ENCODE results near the gene RALBP1.
"Not testable (repeated sequence)": the region's sequence is repeated elsewhere in the genome, so short reads cannot be mapped to it uniquely, and the experiment has no call there.

The RALBP1 gene

GRCh38 chr18:9453283-9453682 is 22.0 kb upstream of the RALBP1 start:
- Histone ChIP-seq H3K4me1 (no peaks in the 10 kb centered on the region), H3K36me3 (no peaks in the 10 kb centered on the region), H3K27ac (no peak overlapping the region), H3K4me2 (no peak overlapping the region), H4K20me1 (no peaks in the 10 kb centered on the region), H3K9me3 (peaks cover 40% of the 10 kb centered on the region), H3K9ac (no peak overlapping the region), H3K27me3 (no peaks in the 10 kb centered on the region), H3K4me3 (no peak overlapping the region)
- TF ChIP-seq Cebpa-rat (IDR thresholded peaks at IDR 0.05) = no peak

- Histone ChIP-seq H3K4me3 (no peak overlapping the region), H3K9ac (no peak overlapping the region), H3K27ac (no peak overlapping the region), H3K36me3 (no peaks in the 10 kb centered on the region), H3K4me1 (no peaks in the 10 kb centered on the region), H3K4me2 (no peak overlapping the region), H3K9me3 (peaks cover 39% of the 10 kb centered on the region), H3K27me3 (no peaks in the 10 kb centered on the region), H4K20me1 (no peaks in the 10 kb centered on the region)
- TF ChIP-seq Cebpa-rat (IDR thresholded peaks at IDR 0.05) = no peak
Measured at GRCh38 chr18:9454061-9454703, 21.1 kb upstream of the RALBP1 start.

GRCh38 chr18:9455718-9456511 is 19.4 kb upstream of the RALBP1 start:
- Histone ChIP-seq H3K27ac (no peak overlapping the region), H3K4me3 (no peak overlapping the region), H3K9ac (no peak overlapping the region), H3K9me3 (peaks cover 40% of the 10 kb centered on the region), H3K4me1 (no peaks in the 10 kb centered on the region), H4K20me1 (no peaks in the 10 kb centered on the region), H3K36me3 (no peaks in the 10 kb centered on the region), H3K4me2 (no peak overlapping the region), H3K27me3 (no peaks in the 10 kb centered on the region)
- TF ChIP-seq Cebpa-rat (IDR thresholded peaks at IDR 0.05) = no peak

GRCh38 chr18:9466127-9466526 is 9.2 kb upstream of the RALBP1 start:
- Histone ChIP-seq H4K20me1 (no peaks in the 10 kb centered on the region), H3K4me2 (no peak overlapping the region), H3K27ac (no peak overlapping the region), H3K9me3 (peaks cover 25% of the 10 kb centered on the region), H3K27me3 (no peaks in the 10 kb centered on the region), H3K4me1 (no peaks in the 10 kb centered on the region), H3K36me3 (no peaks in the 10 kb centered on the region), H3K9ac (no peak overlapping the region), H3K4me3 (no peak overlapping the region)
- no peak for TF ChIP-seq Cebpa-rat (IDR thresholded peaks at IDR 0.05)

GRCh38 chr18:9466846-9467245 is 8.5 kb upstream of the RALBP1 start:
- H3K27me3 ChIP-seq = no peaks in the 10 kb centered on the region
- no peak for TF ChIP-seq Cebpa-rat (IDR thresholded peaks at IDR 0.05)
- H4K20me1 ChIP-seq = no peaks in the 10 kb centered on the region
- H3K36me3 ChIP-seq = no peaks in the 10 kb centered on the region
- H3K4me1 ChIP-seq = no peaks in the 10 kb centered on the region
- H3K27ac ChIP-seq = no peak overlapping the region
- peaks cover 25% of the 10 kb centered on the region for H3K9me3 ChIP-seq
- no peak overlapping the region for H3K9ac ChIP-seq
- H3K4me3 ChIP-seq = no peak overlapping the region
- H3K4me2 ChIP-seq = no peak overlapping the region

GRCh38 chr18:9468998-9469397 is 6.3 kb upstream of the RALBP1 start:
- Histone ChIP-seq H3K27ac (no peak overlapping the region), H3K9me3 (peaks cover 25% of the 10 kb centered on the region), H3K4me2 (no peak overlapping the region), H3K36me3 (no peaks in the 10 kb centered on the region), H3K27me3 (no peaks in the 10 kb centered on the region), H3K4me1 (peaks cover under 1% of the 10 kb centered on the region; the same call in 1 of the 2 replicates), H4K20me1 (no peaks in the 10 kb centered on the region), H3K4me3 (no peak overlapping the region), H3K9ac (no peak overlapping the region)
- no peak for TF ChIP-seq Cebpa-rat (IDR thresholded peaks at IDR 0.05)

- Histone ChIP-seq H4K20me1 (no peaks in the 10 kb centered on the region), H3K27ac (no peak overlapping the region), H3K9me3 (peaks cover 23% of the 10 kb centered on the region), H3K4me2 (no peak overlapping the region), H3K27me3 (no peaks in the 10 kb centered on the region), H3K4me3 (no peak overlapping the region), H3K9ac (no peak overlapping the region), H3K4me1 (peaks cover 7% of the 10 kb centered on the region), H3K36me3 (no peaks in the 10 kb centered on the region)
- TF ChIP-seq Cebpa-rat (IDR thresholded peaks at IDR 0.05) = no peak
Measured at GRCh38 chr18:9469685-9470084, 5.6 kb upstream of the RALBP1 start.

GRCh38 chr18:9474108-9474982 is 968 bp upstream of the RALBP1 start:
- Histone ChIP-seq H3K36me3 (peaks cover 18% of the 10 kb centered on the region), H3K9ac (peak overlapping the region; percentile 94), H4K20me1 (peaks cover 29% of the 10 kb centered on the region), H3K27ac (peak overlapping the region; percentile 75), H3K9me3 (peaks cover 6% of the 10 kb centered on the region; the same call in 1 of the 2 replicates), H3K4me1 (peaks cover 21% of the 10 kb centered on the region), H3K4me2 (peak overlapping the region; percentile 81), H3K27me3 (no peaks in the 10 kb centered on the region), H3K4me3 (peak overlapping the region; percentile 100)
- TF ChIP-seq Cebpa-rat (IDR thresholded peaks at IDR 0.05) = no peak

- TF ChIP-seq Cebpa-rat (IDR thresholded peaks at IDR 0.05) = no peak
- H3K4me2 ChIP-seq = peak overlapping the region; percentile 87
- H3K9me3 ChIP-seq = peaks cover 6% of the 10 kb centered on the region; the same call in 1 of the 2 replicates
- peak overlapping the region; percentile 94 for H3K9ac ChIP-seq
- H3K36me3 ChIP-seq = peaks cover 34% of the 10 kb centered on the region
- peak overlapping the region; percentile 100 for H3K4me3 ChIP-seq
- peaks cover 21% of the 10 kb centered on the region for H3K4me1 ChIP-seq
- no peaks in the 10 kb centered on the region for H3K27me3 ChIP-seq
- H4K20me1 ChIP-seq = peaks cover 45% of the 10 kb centered on the region
- peak overlapping the region; percentile 92 for H3K27ac ChIP-seq
Measured at GRCh38 chr18:9475643-9476591, 604 bp downstream of the RALBP1 start.

GRCh38 chr18:9476949-9477348 is 1.6 kb downstream of the RALBP1 start:
- H3K9ac ChIP-seq = peak overlapping the region; percentile 94; the same call in 1 of the 2 replicates
- peaks cover 44% of the 10 kb centered on the region for H3K36me3 ChIP-seq
- not testable (repeated sequence) for H3K9me3 ChIP-seq, H3K27me3 ChIP-seq
- H3K27ac ChIP-seq = peak overlapping the region; percentile 92
- H4K20me1 ChIP-seq = peaks cover 55% of the 10 kb centered on the region
- H3K4me3 ChIP-seq = peak overlapping the region; percentile 100
- peaks cover 25% of the 10 kb centered on the region for H3K4me1 ChIP-seq
- H3K4me2 ChIP-seq = peak overlapping the region; percentile 87
